Measurements from ENCODE around the gene DLGAP1. TPM values are rescaled to one million over a fixed set of nuclear protein-coding genes. Genes with fewer than 3 reads are reported as not detected.

Gene DLGAP1
- total and polyA plus RNA-seq, 9 donors: 2.0 to 42.7 (median 3.8) TPM

GRCh38 chr18:3960142-3960541 is 495.0 kb downstream of the DLGAP1 start:
- no peak overlapping the region for H3K4me3 ChIP-seq
- intact Hi-C loops (cut with DNase I): no loop called here
- H3K4me1 ChIP-seq (ENCODE audit: insufficient read depth): no peaks in the 10 kb centered on the region
- no peaks in the 10 kb centered on the region for H3K27me3 ChIP-seq
- no peak overlapping the region for H3K27ac ChIP-seq
- H3K9me3 ChIP-seq: no peaks in the 10 kb centered on the region
- TF ChIP-seq, protein P1, sequence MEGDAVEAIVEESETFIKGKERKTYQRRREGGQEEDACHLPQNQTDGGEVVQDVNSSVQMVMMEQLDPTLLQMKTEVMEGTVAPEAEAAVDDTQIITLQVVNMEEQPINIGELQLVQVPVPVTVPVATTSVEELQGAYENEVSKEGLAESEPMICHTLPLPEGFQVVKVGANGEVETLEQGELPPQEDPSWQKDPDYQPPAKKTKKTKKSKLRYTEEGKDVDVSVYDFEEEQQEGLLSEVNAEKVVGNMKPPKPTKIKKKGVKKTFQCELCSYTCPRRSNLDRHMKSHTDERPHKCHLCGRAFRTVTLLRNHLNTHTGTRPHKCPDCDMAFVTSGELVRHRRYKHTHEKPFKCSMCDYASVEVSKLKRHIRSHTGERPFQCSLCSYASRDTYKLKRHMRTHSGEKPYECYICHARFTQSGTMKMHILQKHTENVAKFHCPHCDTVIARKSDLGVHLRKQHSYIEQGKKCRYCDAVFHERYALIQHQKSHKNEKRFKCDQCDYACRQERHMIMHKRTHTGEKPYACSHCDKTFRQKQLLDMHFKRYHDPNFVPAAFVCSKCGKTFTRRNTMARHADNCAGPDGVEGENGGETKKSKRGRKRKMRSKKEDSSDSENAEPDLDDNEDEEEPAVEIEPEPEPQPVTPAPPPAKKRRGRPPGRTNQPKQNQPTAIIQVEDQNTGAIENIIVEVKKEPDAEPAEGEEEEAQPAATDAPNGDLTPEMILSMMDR (IDR thresholded peaks at IDR 0.05): no peak
- no peak for TF ChIP-seq POLR2A (IDR thresholded peaks at IDR 0.05)
- no peak for TF ChIP-seq EP300 (IDR thresholded peaks at IDR 0.05)
- 65 to 68% (median 67%) methylated on average over 4 of the region's 4 CpGs for WGBS, 3 donors
- H3K36me3 ChIP-seq: no peaks in the 10 kb centered on the region
- no peak for DNase-seq

DNA sequence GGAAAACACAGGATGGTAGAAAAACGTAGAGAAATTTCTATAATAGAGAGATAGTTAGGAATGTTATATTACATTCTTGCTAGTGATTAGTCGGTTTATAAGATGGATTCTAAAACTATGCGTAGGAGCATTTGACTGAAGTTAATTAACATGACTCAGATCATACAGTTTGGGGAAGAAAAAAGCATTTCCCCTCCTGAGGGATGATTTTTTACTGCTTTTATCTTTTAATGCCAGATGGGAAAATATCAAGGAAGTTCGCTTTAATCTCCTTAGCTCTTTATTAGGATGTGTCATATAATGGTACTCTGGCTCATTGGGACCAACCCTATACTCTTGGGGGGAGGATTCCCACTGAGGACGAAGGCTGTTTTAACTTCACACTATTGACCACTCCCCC is 503.1 kb downstream of the DLGAP1 start:
- WGBS, 3 donors: 25 to 40% (median 33%) methylated on average over 5 of the region's 5 CpGs
- TF ChIP-seq EP300 (IDR thresholded peaks at IDR 0.05) (no peak), POLR2A (IDR thresholded peaks at IDR 0.05) (no peak)
- TF ChIP-seq, protein P1 (IDR thresholded peaks at IDR 0.05): no peak
- Histone ChIP-seq H3K27ac (no peak overlapping the region), H3K27me3 (no peaks in the 10 kb centered on the region), H3K4me1 (ENCODE audit: insufficient read depth) (no peaks in the 10 kb centered on the region), H3K36me3 (no peaks in the 10 kb centered on the region), H3K9me3 (no peaks in the 10 kb centered on the region), H3K4me3 (no peak overlapping the region)
- DNase-seq: no peak
- intact Hi-C loops (cut with DNase I): no loop called here

- Histone ChIP-seq H3K27me3 (no peaks in the 10 kb centered on the region), H3K4me3 (no peak overlapping the region), H3K9me3 (no peaks in the 10 kb centered on the region), H3K4me1 (ENCODE audit: insufficient read depth) (no peaks in the 10 kb centered on the region), H3K27ac (no peak overlapping the region), H3K36me3 (no peaks in the 10 kb centered on the region)
- intact Hi-C loops (cut with DNase I): no loop called here
- TF ChIP-seq, protein P1 (IDR thresholded peaks at IDR 0.05): no peak
- TF ChIP-seq POLR2A (IDR thresholded peaks at IDR 0.05) (no peak), EP300 (IDR thresholded peaks at IDR 0.05) (no peak)
- no peak for DNase-seq
- WGBS, 3 donors: 74 to 88% (median 81%) methylated on average over 3 of the region's 3 CpGs
These were observed 504.3 kb downstream of the DLGAP1 start for GRCh38 chr18:3950668-3951404.

DNA sequence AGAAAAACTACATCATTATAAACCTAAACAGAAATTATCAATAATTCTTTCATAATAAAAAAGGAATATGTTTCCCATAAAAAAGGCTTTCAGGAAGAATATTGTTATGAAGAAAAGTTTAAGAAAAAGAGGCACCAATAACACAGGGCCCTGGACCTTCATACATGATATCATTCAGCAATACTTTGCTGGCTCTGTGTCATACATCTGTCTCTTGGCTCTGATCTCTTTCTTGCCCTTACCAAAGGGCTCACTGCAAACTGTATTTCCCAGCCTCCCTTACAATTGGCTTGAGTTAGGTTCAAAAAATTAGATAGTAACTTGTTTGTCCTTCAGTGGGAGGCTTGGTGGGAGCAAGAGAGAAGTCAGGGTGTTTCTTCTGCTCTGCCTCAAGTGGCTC is 506.1 kb downstream of the DLGAP1 start:
- DNase-seq: no peak
- H3K27ac ChIP-seq: no peak overlapping the region
- no peaks in the 10 kb centered on the region for H3K4me1 ChIP-seq (ENCODE audit: insufficient read depth)
- H3K27me3 ChIP-seq: no peaks in the 10 kb centered on the region
- no peak for TF ChIP-seq EP300 (IDR thresholded peaks at IDR 0.05)
- TF ChIP-seq, protein P1 (IDR thresholded peaks at IDR 0.05): no peak
- no peak for TF ChIP-seq POLR2A (IDR thresholded peaks at IDR 0.05)
- no peaks in the 10 kb centered on the region for H3K9me3 ChIP-seq
- no peaks in the 10 kb centered on the region for H3K36me3 ChIP-seq
- no peak overlapping the region for H3K4me3 ChIP-seq
- intact Hi-C loops (cut with DNase I): no loop called here
